Activated T-cell treated with anti-CD3 and anti-CD28 coated beads, Interleukin-2, amount 50 U/mL, for 48 hours (primary cell): ENCODE data around the gene ZNF564.
"Not testable (repeated sequence)": the region's sequence is repeated elsewhere in the genome, so short reads cannot be mapped to it uniquely, and the experiment has no call there.

Experiments used
- DNase-seq, 2 experiments: peaks; one replicate each; pipeline ENCODE4 v3.0.0-alpha.2; 2020

Gene ZNF564

GRCh38 chr19:12551060-12551832 is at the start of gene ZNF564:
Gene ZNF564, minus strand, starts transcription at chr19:12551482. Its CDS starts 150 bp downstream, at chr19:12551332.
- DNase-seq: peak; percentile 93 to 94

- DNase-seq: no peak
These were observed 46.3 kb upstream of the ZNF564 start for GRCh38 chr19:12597594-12597993.

GRCh38 chr19:12596927-12597548 is 45.8 kb upstream of the ZNF564 start:
- DNase-seq: no peak

DNA sequence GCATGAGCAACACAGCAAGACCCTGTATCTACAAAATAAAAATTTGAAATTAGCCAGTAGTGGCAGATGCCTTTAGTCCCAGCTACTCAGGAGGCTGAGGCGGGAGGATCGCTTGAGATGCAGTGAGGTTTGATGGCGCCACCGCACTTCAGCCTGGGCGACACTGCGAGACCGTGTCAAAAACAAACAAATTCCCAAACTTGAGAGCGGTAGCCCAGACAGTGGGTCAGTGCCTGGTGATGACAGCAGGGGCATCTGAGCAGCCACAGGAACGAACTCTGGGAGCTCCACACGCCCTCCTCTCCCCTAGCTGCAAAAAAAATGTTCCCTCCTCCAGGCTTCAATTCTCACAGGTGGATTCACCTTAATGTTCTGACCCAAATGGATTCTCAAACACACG is 45.2 kb upstream of the ZNF564 start:
- no peak for DNase-seq

DNA sequence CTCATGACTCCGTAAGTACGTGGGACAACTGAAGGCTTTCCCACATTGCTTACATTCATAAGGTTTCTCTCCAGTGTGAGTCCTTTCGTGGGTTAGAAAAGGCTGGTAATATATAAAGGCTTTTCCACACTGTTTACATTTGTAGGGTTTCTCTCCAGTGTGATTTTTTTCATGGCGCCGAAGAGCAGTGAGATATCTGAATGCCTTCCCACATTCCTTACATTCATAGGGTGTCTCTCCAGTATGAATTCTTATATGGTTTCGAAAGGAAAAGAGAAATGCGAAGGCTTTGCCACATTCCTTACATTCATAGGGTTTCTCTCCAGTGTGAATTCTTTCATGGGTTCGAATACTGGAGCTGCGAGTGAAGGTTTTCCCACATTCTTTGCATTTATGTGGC is 29.8 kb upstream of the ZNF564 start:
- no peak for DNase-seq

DNA sequence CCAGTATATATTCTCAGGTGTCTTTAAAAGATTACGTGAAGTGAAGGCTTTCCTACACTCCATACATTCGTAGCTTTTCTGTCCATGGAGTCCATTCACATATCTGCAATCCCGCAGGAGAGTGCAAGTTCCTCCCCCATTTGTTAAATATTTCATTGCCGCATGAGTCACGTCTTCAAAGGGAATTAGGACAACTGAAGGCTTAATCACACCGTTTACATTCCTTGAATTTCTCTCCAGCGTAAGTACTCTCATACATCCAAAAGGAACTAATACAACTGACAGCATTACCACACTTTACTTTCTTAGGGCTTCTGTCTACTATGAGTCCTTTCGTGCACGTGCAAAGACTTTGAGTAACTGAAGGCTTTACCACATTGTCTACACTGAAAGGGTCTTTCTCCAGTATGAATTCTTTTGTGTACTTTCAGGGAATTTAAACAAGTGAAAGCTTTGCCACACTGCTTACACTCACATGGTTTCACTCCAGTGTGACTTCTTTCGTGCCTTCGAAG is 29.0 kb upstream of the ZNF564 start:
- no peak for DNase-seq

DNA sequence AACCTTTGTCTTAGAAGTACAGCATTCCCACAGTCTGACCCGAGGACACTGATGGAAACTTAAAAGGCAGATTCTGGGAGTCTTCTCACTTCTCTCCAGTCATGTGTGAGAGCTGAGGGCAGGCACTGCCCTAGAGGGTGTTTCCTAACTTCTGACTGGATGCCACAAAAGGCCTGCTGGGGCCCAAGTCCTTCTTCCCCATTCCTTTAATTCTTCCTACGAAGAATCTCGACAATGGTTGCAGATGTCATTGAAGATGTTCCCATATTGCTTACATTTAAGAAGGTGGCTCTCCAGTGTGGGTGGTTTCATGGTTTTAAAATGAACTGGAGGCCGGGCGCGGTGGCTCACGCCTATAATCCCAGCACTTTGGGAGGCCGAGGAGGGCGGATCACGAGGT is 27.4 kb upstream of the ZNF564 start:
- DNase-seq: no peak

DNA sequence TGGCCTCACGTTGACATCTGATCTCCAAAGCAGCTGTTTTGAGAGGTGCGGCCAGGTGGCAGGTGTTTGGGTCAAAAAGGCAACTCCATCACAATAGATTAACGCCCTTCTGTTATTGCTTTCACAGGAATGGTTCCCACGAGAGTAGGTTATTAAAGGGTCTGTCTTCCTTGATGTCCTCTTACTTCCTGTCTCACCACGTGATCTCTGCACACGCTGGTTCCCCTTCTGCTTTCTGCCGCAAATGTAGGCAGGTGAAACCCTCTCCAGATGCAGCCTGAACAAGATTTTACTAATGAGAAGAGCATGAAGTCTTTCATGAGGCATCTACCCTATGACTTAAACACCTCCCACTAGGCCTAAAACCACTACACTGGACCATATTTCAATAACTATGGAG is 22.8 kb upstream of the ZNF564 start:
- no peak for DNase-seq

DNA sequence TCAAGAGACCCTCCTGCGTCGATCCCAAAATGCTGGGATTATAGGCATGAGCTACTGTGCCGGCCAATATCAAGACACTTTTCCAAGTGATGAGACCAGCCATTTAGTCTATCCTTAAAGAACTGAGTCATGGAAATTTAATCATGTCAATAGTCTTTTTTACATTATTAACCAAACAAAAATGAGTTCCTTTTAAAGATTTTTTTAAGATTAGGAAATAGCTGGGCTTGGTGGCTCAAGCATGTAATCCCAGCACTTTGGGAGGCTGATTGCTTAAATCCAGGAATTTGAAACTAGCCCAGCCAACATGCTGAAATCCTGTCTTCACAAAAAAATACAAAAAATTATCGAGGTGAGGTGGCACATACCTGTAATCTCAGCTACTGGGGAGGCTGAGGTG is 16.7 kb upstream of the ZNF564 start:
- DNase-seq: no peak

DNA sequence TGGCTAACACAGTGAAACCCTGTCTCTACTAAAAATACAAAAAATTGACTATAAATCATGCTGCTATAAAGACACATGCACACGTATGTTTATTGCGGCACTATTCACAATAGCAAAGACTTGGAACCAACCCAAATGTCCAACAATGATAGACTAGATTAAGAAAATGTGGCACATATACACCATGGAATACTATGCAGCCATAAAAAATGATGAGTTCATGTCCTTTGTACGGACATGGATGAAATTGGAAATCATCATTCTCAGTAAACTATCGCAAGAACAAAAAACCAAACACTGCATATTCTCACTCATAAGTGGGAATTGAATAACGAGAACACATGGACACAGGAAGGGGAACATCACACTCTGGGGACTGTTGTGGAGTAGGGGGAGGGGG is 15.1 kb upstream of the ZNF564 start:
- DNase-seq: not testable (repeated sequence)

DNA sequence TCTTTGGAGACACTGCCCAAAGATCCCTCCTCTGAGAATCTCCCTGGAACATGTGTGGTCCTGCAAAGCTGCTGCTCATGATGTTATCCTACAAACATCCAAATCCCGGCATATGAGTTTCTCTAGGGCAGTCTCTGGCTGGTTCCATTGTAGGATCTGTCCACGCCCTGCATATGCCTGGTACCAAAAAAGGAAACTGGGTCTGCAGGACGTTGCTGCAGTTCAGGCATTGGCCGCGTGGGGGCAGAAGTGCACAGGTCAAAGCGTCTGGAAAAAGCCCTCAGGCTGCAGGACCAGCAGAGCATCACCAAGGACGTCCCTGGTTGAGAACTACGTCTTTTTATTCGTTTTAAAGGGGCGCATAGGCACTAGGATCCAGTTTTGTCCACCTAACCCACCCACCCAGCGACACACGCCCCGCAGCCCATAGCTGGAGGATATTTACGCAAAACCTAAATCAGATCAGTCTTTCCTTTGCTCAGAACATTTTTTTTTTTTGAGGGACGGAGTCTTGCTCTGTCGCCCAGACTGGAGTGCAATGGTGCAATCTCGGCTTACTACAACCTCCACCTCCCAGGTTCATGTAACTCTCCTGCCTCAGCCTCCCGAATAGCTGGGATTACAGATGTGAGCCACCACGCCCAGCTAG is 12.9 kb upstream of the ZNF564 start:
- DNase-seq: peak; percentile 97 to 98

GRCh38 chr19:12555456-12555930 is 4.2 kb upstream of the ZNF564 start:
- no peak for DNase-seq

DNA sequence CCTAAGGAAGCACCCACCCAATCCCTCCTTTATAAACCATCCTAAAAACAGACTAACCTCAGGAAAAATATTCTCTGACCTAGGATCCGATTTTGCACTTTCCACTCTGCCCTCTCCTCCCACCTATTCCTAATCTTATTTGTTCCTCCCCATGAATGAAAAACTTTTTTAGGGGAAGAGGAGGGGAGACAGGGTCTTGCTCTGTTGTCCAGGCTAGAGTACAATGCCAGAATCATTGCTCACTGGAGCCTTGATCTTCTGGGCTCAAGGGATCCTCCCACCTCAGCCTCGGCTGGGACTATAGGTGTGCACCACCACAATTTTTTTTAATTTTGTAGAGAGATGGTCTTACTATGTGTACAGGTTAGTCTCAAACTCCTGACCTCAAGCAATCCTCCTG is 4.4 kb downstream of the ZNF564 start:
- DNase-seq: no peak

GRCh38 chr19:12546068-12546467 is 5.2 kb downstream of the ZNF564 start:
- DNase-seq: no peak

DNA sequence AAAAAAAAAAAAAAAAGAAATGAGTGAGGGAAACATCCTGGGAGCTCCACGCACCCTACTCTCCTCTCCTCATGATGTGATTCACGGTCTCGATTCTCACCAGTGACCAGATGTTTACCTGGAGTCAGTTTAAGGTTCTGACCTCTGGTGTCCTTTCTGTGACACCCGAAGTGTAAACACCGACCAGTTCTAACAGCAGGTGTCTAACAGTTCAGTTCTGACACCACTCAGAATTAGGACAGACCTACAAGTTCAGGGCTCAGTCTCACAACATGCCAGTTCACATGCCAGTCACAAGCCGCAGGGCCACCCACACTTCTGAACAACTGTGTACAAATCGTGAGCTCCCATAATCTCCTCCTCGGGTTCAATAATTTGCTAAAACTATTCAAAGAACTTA is 6.0 kb downstream of the ZNF564 start:
- DNase-seq: no peak

DNA sequence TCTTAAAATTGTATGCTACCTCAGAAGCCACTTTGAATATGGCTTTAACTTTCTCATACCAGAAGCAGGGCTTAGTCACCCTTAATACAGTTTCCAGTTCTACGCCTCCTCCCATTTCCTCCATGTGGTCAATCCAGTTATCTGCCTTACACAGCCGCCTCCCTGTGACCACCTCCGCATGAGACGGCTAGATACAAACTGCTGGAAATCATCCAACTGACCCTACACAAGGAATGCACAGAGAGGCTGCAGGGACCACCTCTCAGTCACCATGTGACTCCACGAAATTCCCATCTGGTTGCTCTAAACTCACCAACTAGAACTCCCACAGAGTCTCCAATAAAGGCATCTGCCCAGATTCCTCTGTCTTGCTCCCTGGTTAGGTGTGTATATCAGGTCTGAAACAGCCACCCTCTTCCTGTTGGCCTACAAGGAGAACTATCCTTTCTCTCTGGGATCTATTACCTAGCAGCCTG is 6.8 kb downstream of the ZNF564 start:
- no peak for DNase-seq

DNA sequence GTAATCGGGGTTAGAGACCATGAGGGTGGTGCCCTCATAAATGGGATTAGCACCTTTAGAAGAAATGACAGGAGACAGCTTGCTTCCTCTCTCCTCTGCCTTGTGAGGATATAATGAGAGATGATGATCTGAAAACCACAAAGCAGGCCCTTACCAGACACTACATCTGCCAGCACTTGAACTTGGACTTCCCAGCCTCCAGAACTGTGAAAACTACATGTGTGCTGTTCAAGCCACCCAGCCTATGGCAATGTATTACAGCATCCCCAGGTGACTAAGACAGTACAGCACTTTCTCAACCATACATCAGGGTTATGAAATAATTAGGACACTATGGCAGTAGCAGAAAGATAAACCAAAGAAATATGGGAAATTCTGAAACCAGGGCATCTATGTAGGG is 7.4 kb downstream of the ZNF564 start:
- DNase-seq: no peak

GRCh38 chr19:12527034-12527836 is 24.0 kb downstream of the ZNF564 start:
- no peak for DNase-seq

GRCh38 chr19:12526542-12526941 is 24.7 kb downstream of the ZNF564 start:
- DNase-seq: no peak

GRCh38 chr19:12521996-12522395 is 29.3 kb downstream of the ZNF564 start:
- peak in 1 of 2 experiments; percentile 27 for DNase-seq

- DNase-seq: no peak
These were observed 37.7 kb downstream of the ZNF564 start for GRCh38 chr19:12513531-12514061.

- no peak for DNase-seq
These were observed 54.2 kb downstream of the ZNF564 start for GRCh38 chr19:12497032-12497431.
